ENCODE data around the gene UBE2N. TPM values are rescaled to one million over a fixed set of nuclear protein-coding genes. Genes with fewer than 3 reads are reported as not detected.

UBE2N gene
- total and polyA plus RNA-seq, 2 of the 8 experiments (the other 6 are each of a cell fraction or from before 2014, with no cell fraction given): 108 to 225 TPM

DNA sequence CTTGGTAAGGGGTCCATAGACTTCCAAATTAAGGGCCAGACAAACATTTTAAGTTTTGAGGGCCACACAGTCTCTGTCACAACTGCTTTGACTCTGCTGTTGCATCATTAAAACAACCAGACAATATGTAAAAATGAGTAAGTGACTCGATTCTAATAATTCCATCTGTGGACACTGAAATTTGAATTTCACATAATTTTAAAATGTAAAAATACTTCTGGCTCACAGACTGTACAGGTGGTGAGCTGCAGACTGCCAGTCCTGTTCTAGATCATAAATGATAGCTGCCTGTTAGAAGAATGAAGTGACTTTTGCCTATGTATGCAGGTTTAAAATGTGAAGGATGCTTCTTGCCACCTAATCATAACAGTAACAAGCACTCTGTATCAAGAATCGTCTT lies 48.3 kb downstream of the UBE2N start:
- no peak overlapping the region for H3K9ac ChIP-seq (replicated peaks in 1 of 4; ENCODE audit: extremely low read depth in 1 of 4, low read depth in 3 of 4, low read length in 3 of 4)
- no peak overlapping the region for H3K4me2 ChIP-seq (ENCODE audit: insufficient read depth in 1 of 2, low read depth in 2 of 2, low read length in 2 of 2)
- H2AFZ ChIP-seq (ENCODE audit: low read length): no peak overlapping the region
- no peak overlapping the region for H2AK5ac ChIP-seq (ENCODE audit: low read depth, low read length)
- WGBS, 2 experiments (ENCODE audit: extremely low coverage in 1 of 2, insufficient coverage in 1 of 2, insufficient read length in 1 of 2, insufficient replicate concordance in 2 of 2, low coverage in 1 of 2, low lambda C conversion rate in 2 of 2, missing lambda C conversion rate in 1 of 2): 90% methylated on average over 2 of the region's 2 CpGs; no CpG with 5 or more reads in 1 of the 2 experiments
- H3K56ac ChIP-seq (replicated peaks; ENCODE audit: insufficient read length, low read depth, low read length): no peak overlapping the region
- no peak for DNase-seq (ENCODE audit: low read depth in 1 of 2, low spot score in 2 of 2)
- peaks cover 0 to 19% (median 13%) of the 10 kb centered on the region in 4 experiments; a peak in 4 of 8 replicates for H3K36me3 ChIP-seq (ENCODE audit: control insufficient read depth in 2 of 4, insufficient read depth in 4 of 4, low read length in 3 of 4)
- 0 out of 2 replicates have a peak, but pooled peaks cover 2% of the 10 kb centered on the region for H3K79me1 ChIP-seq (ENCODE audit: low read depth, low read length)
- H2BK15ac ChIP-seq (ENCODE audit: low read length): no peak overlapping the region
- H4K8ac ChIP-seq (ENCODE audit: extremely low read depth, insufficient read depth, low read length): no peak overlapping the region
- no peak overlapping the region for H3K23ac ChIP-seq (ENCODE audit: insufficient read length)
- no peak overlapping the region for H2BK12ac ChIP-seq (ENCODE audit: low read depth, low read length)
- FAIRE-seq: no peak
- H2BK5ac ChIP-seq (ENCODE audit: low read depth, low read length): no peak overlapping the region
- H4K20me1 ChIP-seq (replicated peaks in 1 of 2; ENCODE audit: control insufficient read depth in 1 of 2, insufficient read depth in 2 of 2, low read length in 2 of 2): peaks cover 2 to 3% of the 10 kb centered on the region in 2 experiments
- ChIA-PET CTCF (ENCODE audit: partially characterized antibody) (interaction anchor here (0.7 kb wide), 1 partner anchor 409 kb away, joined by 3 read pairs; no protein-coding TSS in a partner anchor), POLR2A (ENCODE audit: partially characterized antibody) (no interaction called here)
- no peak overlapping the region for H2BK120ac ChIP-seq (replicated peaks; ENCODE audit: low read depth, low read length)
- H2BK20ac ChIP-seq (ENCODE audit: low read length): no peak overlapping the region
- H3K4me3 ChIP-seq (ENCODE audit: extremely low read depth in 1 of 4, insufficient read depth in 2 of 4, low read depth in 3 of 4, low read length in 4 of 4): no peak overlapping the region
- H3K4ac ChIP-seq (replicated peaks; ENCODE audit: insufficient read length, low read depth, low read length): no peak overlapping the region
- no peak overlapping the region for H4K91ac ChIP-seq (replicated peaks; ENCODE audit: insufficient read length, low read length)
- H3K79me2 ChIP-seq (ENCODE audit: control insufficient read depth in 1 of 2, insufficient read depth in 2 of 2, low read length in 2 of 2): peaks cover 9 to 42% of the 10 kb centered on the region in 2 experiments
- H3K23me2 ChIP-seq (ENCODE audit: low read depth, low read length): no peaks in the 10 kb centered on the region
- no peak overlapping the region for H3K27ac ChIP-seq (ENCODE audit: low read depth, low read length)
- no peaks in the 10 kb centered on the region for H3K9me3 ChIP-seq (ENCODE audit: insufficient read depth in 2 of 2, low read depth in 1 of 2, low read length in 1 of 2)
- H3K27me3 ChIP-seq (replicated peaks in 1 of 4; ENCODE audit: control insufficient read depth in 3 of 4, extremely low read depth in 1 of 4, insufficient read depth in 3 of 4, low read length in 3 of 4): no peaks in the 10 kb centered on the region
- H3K14ac ChIP-seq (ENCODE audit: insufficient read length): no peak overlapping the region
- no peaks in the 10 kb centered on the region for H3K4me1 ChIP-seq (replicated peaks in 1 of 4; ENCODE audit: control insufficient read depth in 3 of 4, insufficient read depth in 4 of 4, low read length in 3 of 4)
- no peak overlapping the region for H4K5ac ChIP-seq (ENCODE audit: insufficient read length, low read depth, low read length)
- no peak overlapping the region for H3K18ac ChIP-seq (ENCODE audit: extremely low read depth, low read length)
- TF ChIP-seq, protein P1, sequence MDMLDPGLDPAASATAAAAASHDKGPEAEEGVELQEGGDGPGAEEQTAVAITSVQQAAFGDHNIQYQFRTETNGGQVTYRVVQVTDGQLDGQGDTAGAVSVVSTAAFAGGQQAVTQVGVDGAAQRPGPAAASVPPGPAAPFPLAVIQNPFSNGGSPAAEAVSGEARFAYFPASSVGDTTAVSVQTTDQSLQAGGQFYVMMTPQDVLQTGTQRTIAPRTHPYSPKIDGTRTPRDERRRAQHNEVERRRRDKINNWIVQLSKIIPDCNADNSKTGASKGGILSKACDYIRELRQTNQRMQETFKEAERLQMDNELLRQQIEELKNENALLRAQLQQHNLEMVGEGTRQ (IDR thresholded peaks at IDR 0.05; ENCODE audit: low read length): no peak
- TF ChIP-seq ASH2L (IDR thresholded peaks at IDR 0.05; ENCODE audit: low read length): no peak
- no peak for TF ChIP-seq POU5F1 (IDR thresholded peaks at IDR 0.05; ENCODE audit: low read depth, low read length)
- no peak for TF ChIP-seq SIRT6 (IDR thresholded peaks at IDR 0.05; ENCODE audit: low read length)
- TF ChIP-seq CTBP2 (IDR thresholded peaks at IDR 0.05; ENCODE audit: borderline replicate concordance, insufficient read depth, insufficient read length, low read length): no peak
- TF ChIP-seq BACH1 (IDR thresholded peaks at IDR 0.05; ENCODE audit: low read length): no peak
- TF ChIP-seq KDM1A (IDR thresholded peaks at IDR 0.05; ENCODE audit: borderline replicate concordance, low read length): no peak
- no peak for TF ChIP-seq RBBP5 (IDR thresholded peaks at IDR 0.05; ENCODE audit: borderline replicate concordance, low read depth, low read length)
- TF ChIP-seq SAP30 (IDR thresholded peaks at IDR 0.05; ENCODE audit: insufficient read depth, insufficient replicate concordance, low read length): no peak
- TF ChIP-seq CBX5 (IDR thresholded peaks at IDR 0.05; ENCODE audit: low read depth, low read length): no peak
- TF ChIP-seq JUND (IDR thresholded peaks at IDR 0.05; ENCODE audit: low read length): no peak
- no peak for TF ChIP-seq SIX5 (IDR thresholded peaks at IDR 0.05; ENCODE audit: low read depth, low read length)
- no peak for TF ChIP-seq RNF2 (IDR thresholded peaks at IDR 0.05; ENCODE audit: borderline replicate concordance, low read depth, low read length, missing control alignments, poor library complexity, severe bottlenecking)
